Measurements from ENCODE around the gene GRIP2.

DNA sequence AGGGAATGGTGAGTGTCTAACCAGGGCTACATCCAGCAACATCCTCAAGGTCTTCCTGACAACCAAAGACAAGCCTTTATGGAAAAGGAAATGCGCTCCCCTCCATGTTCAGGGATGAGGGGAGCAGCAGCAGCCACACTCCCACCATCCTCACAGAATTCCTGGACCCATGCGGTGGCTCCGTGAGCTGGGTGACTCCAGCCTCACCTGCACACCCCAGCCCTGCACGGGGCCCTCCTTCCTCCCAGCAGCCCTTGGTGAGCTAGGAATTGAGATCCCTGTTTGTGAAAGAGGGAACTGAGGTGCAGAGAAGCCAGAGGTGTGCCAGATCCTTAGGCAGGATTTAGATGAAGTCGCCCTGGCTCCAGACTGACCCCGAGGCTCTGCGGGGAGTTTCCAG is 52.3 kb downstream of the GRIP2 start:
- TF ChIP-seq TAF1 (IDR thresholded peaks at IDR 0.05; ENCODE audit: borderline replicate concordance, insufficient read depth, low read length) (no peak), SIN3A (IDR thresholded peaks at IDR 0.05; ENCODE audit: borderline replicate concordance, insufficient read depth, low read length) (no peak), FOXP2 (optimal IDR thresholded peaks at IDR 0.05; ENCODE audit: borderline replicate concordance, extremely low read depth, extremely low read length, insufficient read depth) (no peak)
- TF ChIP-seq, protein P1, sequence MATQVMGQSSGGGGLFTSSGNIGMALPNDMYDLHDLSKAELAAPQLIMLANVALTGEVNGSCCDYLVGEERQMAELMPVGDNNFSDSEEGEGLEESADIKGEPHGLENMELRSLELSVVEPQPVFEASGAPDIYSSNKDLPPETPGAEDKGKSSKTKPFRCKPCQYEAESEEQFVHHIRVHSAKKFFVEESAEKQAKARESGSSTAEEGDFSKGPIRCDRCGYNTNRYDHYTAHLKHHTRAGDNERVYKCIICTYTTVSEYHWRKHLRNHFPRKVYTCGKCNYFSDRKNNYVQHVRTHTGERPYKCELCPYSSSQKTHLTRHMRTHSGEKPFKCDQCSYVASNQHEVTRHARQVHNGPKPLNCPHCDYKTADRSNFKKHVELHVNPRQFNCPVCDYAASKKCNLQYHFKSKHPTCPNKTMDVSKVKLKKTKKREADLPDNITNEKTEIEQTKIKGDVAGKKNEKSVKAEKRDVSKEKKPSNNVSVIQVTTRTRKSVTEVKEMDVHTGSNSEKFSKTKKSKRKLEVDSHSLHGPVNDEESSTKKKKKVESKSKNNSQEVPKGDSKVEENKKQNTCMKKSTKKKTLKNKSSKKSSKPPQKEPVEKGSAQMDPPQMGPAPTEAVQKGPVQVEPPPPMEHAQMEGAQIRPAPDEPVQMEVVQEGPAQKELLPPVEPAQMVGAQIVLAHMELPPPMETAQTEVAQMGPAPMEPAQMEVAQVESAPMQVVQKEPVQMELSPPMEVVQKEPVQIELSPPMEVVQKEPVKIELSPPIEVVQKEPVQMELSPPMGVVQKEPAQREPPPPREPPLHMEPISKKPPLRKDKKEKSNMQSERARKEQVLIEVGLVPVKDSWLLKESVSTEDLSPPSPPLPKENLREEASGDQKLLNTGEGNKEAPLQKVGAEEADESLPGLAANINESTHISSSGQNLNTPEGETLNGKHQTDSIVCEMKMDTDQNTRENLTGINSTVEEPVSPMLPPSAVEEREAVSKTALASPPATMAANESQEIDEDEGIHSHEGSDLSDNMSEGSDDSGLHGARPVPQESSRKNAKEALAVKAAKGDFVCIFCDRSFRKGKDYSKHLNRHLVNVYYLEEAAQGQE (IDR thresholded peaks at IDR 0.05; ENCODE audit: insufficient read depth in 1 of 2, low read depth in 2 of 2, low read length in 2 of 2), result no peak

Measured in PFSK-1 (cell line).